Calu3 (cell line): Measurements from ENCODE around the gene TRIM16. TPM values are rescaled to one million over a fixed set of nuclear protein-coding genes. Genes with fewer than 3 reads are reported as not detected.
"Not testable (repeated sequence)": the region's sequence is repeated elsewhere in the genome, so short reads cannot be mapped to it uniquely, and the experiment has no call there.

ENCODE experiments used
- BruUV-seq: library from RNA; stranded (reverse); fragments of 400-500 nt; replicated peaks from 2 replicates; lab custom pipeline; 2021; lab: Mats Ljungman, UMichigan
- CTCF ChIA-PET: fragments of 300-600 bp; sonication (Branson Sonifier 250); formaldehyde crosslinking; loops from one replicate; lab custom pipeline; 2022; ENCODE audit warnings: antibody characterized with exemption; lab: Charles Lee
- DNase-seq: peaks from one replicate; pipeline ENCODE4 v3.0.0; 2022
- H3K27ac Mint-ChIP-seq: one replicate; pipeline ENCODE4 v1.8.0; 2022; ENCODE audit warnings: mixed read lengths; ENCODE audit not compliant: unreplicated experiment
- H3K27me3 Mint-ChIP-seq: one replicate; pipeline ENCODE4 v1.8.0; 2022; ENCODE audit warnings: mixed read lengths; ENCODE audit not compliant: unreplicated experiment
- H3K36me3 Mint-ChIP-seq: one replicate; pipeline ENCODE4 v1.8.0; 2022; ENCODE audit warnings: mild to moderate bottlenecking, moderate library complexity, mixed read lengths; ENCODE audit not compliant: insufficient read depth, unreplicated experiment
- H3K4me1 Mint-ChIP-seq: one replicate; pipeline ENCODE4 v1.8.0; 2022; ENCODE audit warnings: mild to moderate bottlenecking, low read depth, mixed read lengths; ENCODE audit not compliant: unreplicated experiment
- H3K4me3 Mint-ChIP-seq: one replicate; pipeline ENCODE4 v1.8.0; 2022; ENCODE audit warnings: mild to moderate bottlenecking, low read depth, moderate library complexity, mixed read lengths; ENCODE audit not compliant: unreplicated experiment
- H3K9me3 Mint-ChIP-seq: one replicate; pipeline ENCODE4 v1.8.0; 2022; ENCODE audit warnings: low read depth, mixed read lengths; ENCODE audit not compliant: unreplicated experiment
- CTCF ChIP-seq: fragments of 200-600 bp; IDR thresholded peaks from one replicate; pipeline ENCODE4 v1.8.0; 2022; ENCODE audit warnings: antibody characterized with exemption; ENCODE audit not compliant: unreplicated experiment
- intact Hi-C: fragments of 100-400 bp; cut with micrococcal nuclease; formaldehyde crosslinking; loops from one replicate; pipeline ENCODE4 v1.10.0; 2022; ENCODE audit not compliant: unreplicated experiment
- total RNA-seq: library from RNA; stranded (reverse); gene quantifications from 2 replicates; pipeline ENCODE4 v1.2.3, GENCODE V29; 2022

Gene TRIM16
- total RNA-seq, 1 experiment from 2014 or later: 56.1 TPM

GRCh38 chr17:15654886-15655561, 29.1 kb downstream of the TRIM16 start:
- no peaks in the 10 kb centered on the region for H3K27me3 Mint-ChIP-seq
- H3K9me3 Mint-ChIP-seq: no peaks in the 10 kb centered on the region
- intact Hi-C loops: no loop called here
- no TSS peak for BruUV-seq
- H3K36me3 Mint-ChIP-seq: peaks cover 34% of the 10 kb centered on the region
- H3K4me1 Mint-ChIP-seq: peaks cover 67% of the 10 kb centered on the region
- no peak for TF ChIP-seq CTCF
- peak overlapping the region; percentile 82 for H3K27ac Mint-ChIP-seq
- no peak overlapping the region for H3K4me3 Mint-ChIP-seq
- DNase-seq: peak; percentile 61
- CTCF ChIA-PET: interaction anchor here (1.2 kb wide), 1 partner anchor 9 kb away, joined by 3 read pairs; no protein-coding TSS in a partner anchor

- DNase-seq, H3K9me3 Mint-ChIP-seq, intact Hi-C loops, BruUV-seq, H3K27me3 Mint-ChIP-seq, H3K4me3 Mint-ChIP-seq: not testable (repeated sequence)
- Mint-ChIP-seq H3K36me3 (peaks cover 40% of the 10 kb centered on the region), H3K4me1 (peaks cover 65% of the 10 kb centered on the region), H3K27ac (peak overlapping the region; percentile 21)
- CTCF ChIA-PET: interaction anchor here (1.2 kb wide), 1 partner anchor 9 kb away, joined by 3 read pairs; no protein-coding TSS in a partner anchor
These were observed 29.7 kb downstream of the TRIM16 start for GRCh38 chr17:15654401-15654800.

- TF ChIP-seq CTCF: no peak
- H3K36me3 Mint-ChIP-seq: peaks cover 55% of the 10 kb centered on the region
- H3K9me3 Mint-ChIP-seq: no peaks in the 10 kb centered on the region
- CTCF ChIA-PET: no interaction called here
- H3K27me3 Mint-ChIP-seq: no peaks in the 10 kb centered on the region
- intact Hi-C loops: no loop called here
- no TSS peak for BruUV-seq
- peak overlapping the region; percentile 45 for H3K27ac Mint-ChIP-seq
- no peak for DNase-seq
- H3K4me3 Mint-ChIP-seq: no peak overlapping the region
- peaks cover 50% of the 10 kb centered on the region for H3K4me1 Mint-ChIP-seq
These were observed 31.2 kb downstream of the TRIM16 start for GRCh38 chr17:15652960-15653359.

GRCh38 chr17:15651583-15652110, 32.5 kb downstream of the TRIM16 start:
- CTCF ChIA-PET: interaction anchor here (0.5 to 1.2 kb wide), 3 partner anchors 11 to 48 kb away, joined by 3 to 4 read pairs (median 4); partner anchors contain the start of gene ZNF286A
- H3K27me3 Mint-ChIP-seq: no peaks in the 10 kb centered on the region
- H3K9me3 Mint-ChIP-seq: no peaks in the 10 kb centered on the region
- peak overlapping the region; percentile 95 for H3K27ac Mint-ChIP-seq
- no peak for TF ChIP-seq CTCF
- H3K4me3 Mint-ChIP-seq: peak overlapping the region; percentile 94
- TSS peak; percentile 78 for BruUV-seq
- peak; percentile 87 for DNase-seq
- intact Hi-C loops: no loop called here
- peaks cover 60% of the 10 kb centered on the region for H3K36me3 Mint-ChIP-seq
- peaks cover 40% of the 10 kb centered on the region for H3K4me1 Mint-ChIP-seq
